ENCODE results near the gene SMURF2.

The SMURF2 gene

GRCh38 chr17:64653325-64653984, 8.7 kb downstream of the SMURF2 start:
- no peak for TF ChIP-seq CTCF (IDR thresholded peaks at IDR 0.05; ENCODE audit: extremely low read depth, missing control alignments)
- DNase-seq (ENCODE audit: low spot score) = no peak

- no peak for TF ChIP-seq CTCF (IDR thresholded peaks at IDR 0.05; ENCODE audit: extremely low read depth, missing control alignments)
- no peak for DNase-seq (ENCODE audit: low spot score)
Measured at GRCh38 chr17:64651889-64652288, 10.2 kb downstream of the SMURF2 start.

GRCh38 chr17:64648234-64648633, 13.9 kb downstream of the SMURF2 start:
- DNase-seq (ENCODE audit: low spot score) = no peak
- no peak for TF ChIP-seq CTCF (IDR thresholded peaks at IDR 0.05; ENCODE audit: extremely low read depth, missing control alignments)

GRCh38 chr17:64647817-64648216, 14.3 kb downstream of the SMURF2 start:
- DNase-seq (ENCODE audit: low spot score) = no peak
- TF ChIP-seq CTCF (IDR thresholded peaks at IDR 0.05; ENCODE audit: extremely low read depth, missing control alignments) = no peak

- no peak for TF ChIP-seq CTCF (IDR thresholded peaks at IDR 0.05; ENCODE audit: extremely low read depth, missing control alignments)
- no peak for DNase-seq (ENCODE audit: low spot score)
Measured at GRCh38 chr17:64639516-64639915, 22.6 kb downstream of the SMURF2 start.

- TF ChIP-seq CTCF (IDR thresholded peaks at IDR 0.05; ENCODE audit: extremely low read depth, missing control alignments) = no peak
- no peak for DNase-seq (ENCODE audit: low spot score)
Measured at GRCh38 chr17:64638552-64639203, 23.4 kb downstream of the SMURF2 start.

GRCh38 chr17:64635647-64636305, 26.3 kb downstream of the SMURF2 start:
- no peak for TF ChIP-seq CTCF (IDR thresholded peaks at IDR 0.05; ENCODE audit: extremely low read depth, missing control alignments)
- peak; percentile 34 for DNase-seq (ENCODE audit: low spot score)
